SK-N-SH treated with all-trans-retinoic acid at 6 μM for 48 hours (cell line): ENCODE data around the gene TNC.

Experiments
- ATAC-seq: fragments of 200-7000 bp; cut with Tn5 transposase; 3 replicates; pipeline ENCODE4 v1.9.1; 2020; ENCODE audit warnings: mild to moderate bottlenecking, moderate library complexity
- ARNTL ChIP-seq: fragments of 450-650 bp; formaldehyde crosslinking; IDR thresholded peaks from 2 replicates; pipeline ENCODE4 v1.5.0; 2020; ENCODE audit warnings: low read depth, mild to moderate bottlenecking, moderate library complexity, borderline replicate concordance
- BACH2 ChIP-seq: fragments of 250-450 bp; sonication (Bioruptor Pico); IDR thresholded peaks from 2 replicates; pipeline ENCODE4 v1.9.0; 2021; ENCODE audit warnings: mild to moderate bottlenecking, borderline replicate concordance
- CREB5 ChIP-seq: fragments of 250-450 bp; sonication (Bioruptor Pico); IDR thresholded peaks from 2 replicates; pipeline ENCODE4 v1.5.1; 2020; ENCODE audit warnings: low read depth, mild to moderate bottlenecking, moderate library complexity
- CSRNP3 ChIP-seq: fragments of 250-450 bp; sonication (Bioruptor Pico); IDR thresholded peaks from 2 replicates; pipeline ENCODE4 v1.5.1; 2021; ENCODE audit warnings: mild to moderate bottlenecking, moderate library complexity
- ESRRG ChIP-seq: fragments of 250-450 bp; sonication (Bioruptor Pico); IDR thresholded peaks from 2 replicates; pipeline ENCODE4 v1.6.1; 2021; ENCODE audit warnings: mild to moderate bottlenecking
- GLIS3 ChIP-seq: fragments of 250-450 bp; sonication (Bioruptor Pico); IDR thresholded peaks from 2 replicates; pipeline ENCODE4 v1.5.0; 2020; ENCODE audit warnings: mild to moderate bottlenecking, moderate library complexity
- ISL1 ChIP-seq: fragments of 250-450 bp; sonication (Bioruptor Pico); IDR thresholded peaks from 2 replicates; pipeline ENCODE4 v2.1.2; 2022; ENCODE audit warnings: mild to moderate bottlenecking, moderate library complexity
- OSR1 ChIP-seq: fragments of 250-450 bp; sonication (Bioruptor Pico); IDR thresholded peaks from 2 replicates; pipeline ENCODE4 v1.8.0; 2022; ENCODE audit warnings: moderate library complexity, mild to moderate bottlenecking, inconsistent platforms
- PATZ1 ChIP-seq: fragments of 250-450 bp; sonication (Bioruptor Pico); IDR thresholded peaks from 2 replicates; pipeline ENCODE4 v1.8.0; 2020; ENCODE audit warnings: mild to moderate bottlenecking, moderate library complexity, borderline replicate concordance
- POU6F1 ChIP-seq: fragments of 250-450 bp; sonication (Bioruptor Pico); IDR thresholded peaks from 2 replicates; pipeline ENCODE4 v1.8.0; 2021; ENCODE audit warnings: low read depth, mild to moderate bottlenecking, moderate library complexity, borderline replicate concordance
- PPARA ChIP-seq: fragments of 250-450 bp; sonication (Bioruptor Pico); IDR thresholded peaks from 2 replicates; pipeline ENCODE4 v1.5.0; 2020; ENCODE audit warnings: mild to moderate bottlenecking, borderline replicate concordance
- SNAI2 ChIP-seq: fragments of 250-450 bp; sonication (Bioruptor Pico); IDR thresholded peaks from 2 replicates; pipeline ENCODE4 v1.5.0; 2020; ENCODE audit warnings: mild to moderate bottlenecking, moderate library complexity
- TOX ChIP-seq: fragments of 250-450 bp; sonication (Bioruptor Pico); IDR thresholded peaks from 2 replicates; pipeline ENCODE4 v1.8.0; 2021; ENCODE audit warnings: mild to moderate bottlenecking, moderate library complexity, borderline replicate concordance
- TSHZ2 ChIP-seq: fragments of 250-450 bp; sonication (Bioruptor Pico); IDR thresholded peaks from 2 replicates; pipeline ENCODE4 v1.5.0; 2020; ENCODE audit warnings: mild to moderate bottlenecking, moderate library complexity
- ZC3H10 ChIP-seq: fragments of 250-450 bp; sonication (Bioruptor Pico); IDR thresholded peaks from 2 replicates; pipeline ENCODE4 v1.5.1; 2021; ENCODE audit warnings: mild to moderate bottlenecking, moderate library complexity
- ZFP30 ChIP-seq: fragments of 450-650 bp; formaldehyde crosslinking; IDR thresholded peaks from 2 replicates; pipeline ENCODE4 v1.5.0; 2022; ENCODE audit warnings: mild to moderate bottlenecking, moderate library complexity
- ZNF565 ChIP-seq: fragments of 450-650 bp; formaldehyde crosslinking; conservative IDR thresholded peaks from 2 replicates; pipeline ENCODE4 v1.5.0; 2020; ENCODE audit warnings: low read depth, mild to moderate bottlenecking, moderate library complexity
- ZNF8 ChIP-seq: fragments of 450-650 bp; formaldehyde crosslinking; IDR thresholded peaks from 2 replicates; pipeline ENCODE4 v1.5.0; 2020; ENCODE audit warnings: mild to moderate bottlenecking, moderate library complexity

Gene TNC

GRCh38 chr9:115088860-115089259 is 29.1 kb downstream of the TNC start (continued):
- TF ChIP-seq POU6F1 (CRISPR knock-in tag) = no peak
- no peak for TF ChIP-seq CSRNP3
- no peak for TF ChIP-seq ZFP30
- no peak for TF ChIP-seq TOX (CRISPR knock-in tag)

GRCh38 chr9:115086886-115087285 is 31.1 kb downstream of the TNC start:
- no peak for TF ChIP-seq ARNTL (CRISPR knock-in tag)
- TF ChIP-seq ZNF565 (CRISPR knock-in tag) = no peak
- TF ChIP-seq SNAI2 (CRISPR knock-in tag) = no peak
- TF ChIP-seq PPARA (CRISPR knock-in tag) = no peak
- no peak for TF ChIP-seq ZC3H10 (CRISPR knock-in tag)
- TF ChIP-seq ESRRG (CRISPR knock-in tag) = no peak
- TF ChIP-seq POU6F1 (CRISPR knock-in tag) = no peak
- TF ChIP-seq ZNF8 (CRISPR knock-in tag) = no peak
- no peak for TF ChIP-seq GLIS3 (CRISPR knock-in tag)
- no peak for TF ChIP-seq PATZ1 (CRISPR knock-in tag)
- TF ChIP-seq OSR1 (CRISPR knock-in tag) = no peak
- TF ChIP-seq BACH2 = no peak
- TF ChIP-seq ISL1 (CRISPR knock-in tag) = no peak
- no peak for TF ChIP-seq CREB5 (CRISPR knock-in tag)
- TF ChIP-seq CSRNP3 = no peak
- no peak; the same call in 2 of the 3 replicates for ATAC-seq

- no peak for ATAC-seq
- TF ChIP-seq CREB5 (CRISPR knock-in tag) (no peak), BACH2 (no peak), POU6F1 (CRISPR knock-in tag) (no peak), TOX (CRISPR knock-in tag) (no peak), CSRNP3 (no peak), TSHZ2 (no peak)
Measured at GRCh38 chr9:115086461-115086860, 31.5 kb downstream of the TNC start.
